SW480 (cell line): ENCODE measurements around the gene C2orf49.

ENCODE experiments used
- DNase-seq: peaks from one replicate; pipeline ENCODE4 v3.0.0-alpha.2; 2016; ENCODE audit warnings: low spot score

The C2orf49 gene

DNA sequence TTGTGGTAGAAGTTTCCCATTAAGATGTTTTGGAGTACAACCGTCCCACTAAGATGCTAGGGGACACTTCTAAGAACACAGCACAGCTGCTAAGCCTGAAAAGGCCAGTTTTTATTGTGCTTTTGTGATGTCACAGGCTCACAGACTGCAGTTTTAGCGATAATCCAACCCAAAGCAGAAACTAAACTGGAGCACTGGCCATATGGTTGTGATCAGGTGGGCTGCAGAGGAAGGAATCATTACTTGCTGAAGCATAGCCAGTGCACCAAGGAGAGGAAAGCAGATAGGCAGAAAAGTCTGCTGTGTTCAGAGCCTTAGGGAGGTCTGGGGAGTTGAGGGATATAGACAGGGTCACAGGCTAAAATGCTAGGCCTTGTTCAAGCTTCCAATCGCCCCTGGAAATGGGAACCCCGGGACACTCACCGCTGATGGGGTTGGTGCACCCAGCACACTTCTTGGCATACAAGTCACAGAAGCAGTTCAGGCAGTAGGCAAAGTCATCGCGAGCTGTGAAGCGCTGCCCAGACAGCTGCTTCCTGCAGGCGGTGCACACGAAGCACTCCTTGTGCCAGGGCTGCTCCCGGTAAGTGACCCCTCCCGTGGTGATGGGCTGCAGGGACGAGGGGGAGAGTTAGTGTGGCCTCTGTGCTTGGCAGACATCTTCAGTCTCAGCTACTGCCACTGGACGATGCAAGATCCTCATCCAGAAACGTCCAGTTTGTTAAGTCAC, 25.7 kb downstream of the C2orf49 start:
- DNase-seq = no peak

DNA sequence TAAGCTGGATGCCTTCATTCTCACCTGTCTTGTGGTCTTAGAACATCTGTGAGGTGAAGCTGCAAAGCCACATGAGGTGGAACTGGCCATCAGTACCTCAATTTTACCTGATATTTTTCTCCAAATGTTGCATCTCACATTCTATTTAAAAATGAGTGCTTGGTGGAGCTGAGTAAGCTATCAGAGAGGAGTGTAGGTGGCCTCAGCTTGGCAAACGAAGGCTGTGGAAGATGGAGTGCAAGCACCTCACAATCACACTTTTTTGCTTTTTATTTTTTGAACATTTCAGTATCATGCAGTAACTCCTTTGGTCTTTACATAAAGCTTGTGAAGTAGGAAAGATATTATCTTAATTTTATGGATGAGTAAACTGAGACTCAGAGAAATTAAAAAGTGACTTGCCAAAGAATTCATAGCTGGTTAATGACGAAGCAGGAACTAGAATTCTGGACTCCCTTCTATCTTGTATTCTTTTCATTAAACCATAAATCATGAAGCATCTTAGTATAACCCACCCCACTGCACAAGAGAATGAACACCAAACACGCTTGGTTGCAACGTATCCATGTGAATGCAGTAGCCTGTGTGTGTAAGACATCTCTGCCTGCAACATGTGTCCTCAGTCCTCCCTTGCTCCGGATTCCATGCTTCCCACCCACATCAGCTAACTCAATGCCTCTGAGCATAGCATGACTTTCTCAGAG, 27.2 kb downstream of the C2orf49 start:
- DNase-seq = no peak

DNA sequence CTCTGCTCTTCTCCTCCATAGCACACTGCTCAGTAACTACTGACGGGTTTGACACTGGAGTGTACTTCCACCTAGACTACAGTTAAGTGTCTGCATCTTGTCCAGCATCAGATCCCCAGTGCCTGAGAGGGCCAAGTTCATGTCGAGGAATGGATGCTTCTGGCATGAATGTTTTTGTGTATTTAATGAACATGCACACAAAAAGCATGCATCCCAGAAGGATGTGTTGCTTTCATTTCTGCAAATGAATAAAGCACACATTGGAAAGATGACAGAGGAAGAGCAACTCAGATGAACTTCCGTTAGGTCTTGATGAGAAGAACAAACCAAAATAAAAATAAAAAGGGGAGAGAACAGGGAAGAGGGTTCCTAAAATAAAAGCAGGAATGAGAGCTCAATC, 27.9 kb downstream of the C2orf49 start:
- no peak for DNase-seq

DNA sequence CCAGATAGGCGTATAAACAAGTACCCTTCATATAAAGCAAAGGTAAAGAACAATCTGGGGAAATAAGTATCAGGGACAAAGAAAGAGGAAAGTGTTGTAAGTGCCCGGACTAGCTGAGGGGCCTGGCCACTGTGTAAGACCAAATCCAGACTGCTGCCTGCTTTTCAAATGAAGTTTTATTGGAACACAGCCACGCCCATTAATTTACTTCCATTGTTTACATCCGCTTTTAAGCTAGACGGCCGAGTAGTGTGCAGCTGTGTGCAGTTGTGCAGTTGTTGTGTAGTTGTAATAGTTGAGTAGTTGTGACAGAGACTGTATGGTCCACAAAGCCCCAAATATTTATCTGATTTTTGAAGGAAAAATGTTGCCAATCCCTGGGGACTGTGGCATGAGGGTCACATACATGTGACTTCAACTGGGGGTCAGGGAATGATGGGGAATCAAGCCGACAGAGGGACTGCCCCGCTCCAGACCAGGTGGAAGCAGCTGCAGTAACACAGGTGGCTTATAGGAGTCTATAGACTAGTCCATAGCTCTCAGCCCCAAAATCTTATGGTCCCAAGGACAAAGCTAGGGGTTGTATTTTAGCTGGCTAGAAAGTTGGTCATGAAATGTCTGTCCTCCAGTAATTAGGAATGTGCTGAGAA, 31.5 kb downstream of the C2orf49 start:
- no peak for DNase-seq

DNA sequence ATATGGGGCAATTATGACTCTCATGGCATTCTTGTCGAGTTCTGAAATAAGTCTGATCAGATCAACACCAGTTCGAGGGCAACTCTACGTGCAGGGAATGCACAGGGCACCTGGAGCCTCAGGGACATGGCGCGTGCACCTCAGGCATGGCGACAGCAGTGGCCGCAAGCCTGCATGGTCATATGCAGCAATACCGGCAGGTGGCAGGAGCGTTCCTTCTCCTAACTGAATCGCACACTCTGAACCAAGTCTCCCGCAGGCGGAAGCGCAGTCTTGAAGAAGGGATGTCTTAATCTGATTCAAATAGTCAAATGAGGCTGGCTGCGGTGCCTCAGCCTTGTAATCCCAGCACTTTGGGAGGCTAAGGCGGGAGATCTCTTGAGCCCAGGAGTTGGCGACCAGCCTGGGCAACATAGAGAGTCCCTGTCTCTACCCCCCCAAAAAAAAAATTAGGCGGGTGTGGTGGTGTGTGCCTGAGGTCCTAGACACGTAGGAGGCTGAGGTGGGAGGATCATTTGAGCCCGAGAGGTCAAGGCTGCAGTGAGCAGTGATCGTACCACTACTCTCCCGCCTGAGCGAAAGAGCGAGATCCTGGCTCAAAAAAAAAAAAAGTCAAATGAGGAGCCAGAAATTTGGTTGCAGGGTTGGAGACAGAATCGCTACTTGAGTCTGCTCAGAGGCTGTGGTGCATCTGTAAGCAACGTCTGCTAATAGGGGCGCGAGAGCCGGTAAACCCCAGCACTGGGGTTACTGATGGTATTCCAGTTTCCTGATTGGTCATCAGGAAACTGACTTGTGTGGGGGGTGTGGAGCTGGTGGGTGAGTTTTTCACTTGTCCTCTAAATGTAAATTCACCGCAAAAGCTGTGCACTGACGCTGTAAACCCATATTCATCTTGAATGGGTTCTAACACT, 32.7 kb downstream of the C2orf49 start:
- DNase-seq = peak; percentile 55

DNA sequence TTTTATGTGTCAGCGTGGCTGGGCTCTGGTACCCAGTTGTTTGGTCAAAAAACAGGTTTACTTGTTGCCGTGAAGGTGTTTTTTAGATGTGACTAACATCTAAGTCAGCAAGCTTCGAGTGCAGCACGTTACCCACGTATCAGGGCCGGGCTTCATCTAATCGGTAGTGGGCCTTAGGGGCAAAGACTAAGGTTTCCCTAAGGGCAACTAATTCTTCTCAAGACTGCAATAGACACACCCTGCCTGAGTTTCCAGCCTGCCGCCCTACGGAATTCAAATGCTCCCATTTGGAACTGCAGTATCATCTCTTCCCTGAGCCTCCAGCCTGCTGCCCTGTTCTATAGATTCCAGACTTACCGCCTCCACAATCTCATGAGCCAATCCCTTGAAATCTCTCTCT, 33.8 kb downstream of the C2orf49 start:
- no peak for DNase-seq

DNA sequence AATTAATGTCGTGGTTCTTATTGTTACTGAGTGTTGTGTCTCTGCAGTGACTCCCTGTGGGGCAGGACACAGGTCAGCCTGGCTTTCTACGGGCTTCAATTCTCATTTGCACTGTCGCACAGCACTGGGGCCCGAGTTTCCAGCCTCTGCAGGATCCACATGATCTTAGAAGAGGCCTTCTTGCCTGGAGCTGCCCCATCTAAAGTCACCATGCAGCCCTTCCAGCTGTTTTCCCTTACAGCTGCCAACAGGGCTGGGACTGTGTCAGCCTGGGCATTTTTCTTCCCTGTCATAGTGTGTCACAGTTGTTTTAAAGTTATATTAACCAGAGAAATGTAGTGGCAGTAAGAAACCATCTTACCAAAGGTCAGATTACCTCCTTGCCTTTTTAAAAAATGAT, 34.5 kb downstream of the C2orf49 start:
- no peak for DNase-seq

DNA sequence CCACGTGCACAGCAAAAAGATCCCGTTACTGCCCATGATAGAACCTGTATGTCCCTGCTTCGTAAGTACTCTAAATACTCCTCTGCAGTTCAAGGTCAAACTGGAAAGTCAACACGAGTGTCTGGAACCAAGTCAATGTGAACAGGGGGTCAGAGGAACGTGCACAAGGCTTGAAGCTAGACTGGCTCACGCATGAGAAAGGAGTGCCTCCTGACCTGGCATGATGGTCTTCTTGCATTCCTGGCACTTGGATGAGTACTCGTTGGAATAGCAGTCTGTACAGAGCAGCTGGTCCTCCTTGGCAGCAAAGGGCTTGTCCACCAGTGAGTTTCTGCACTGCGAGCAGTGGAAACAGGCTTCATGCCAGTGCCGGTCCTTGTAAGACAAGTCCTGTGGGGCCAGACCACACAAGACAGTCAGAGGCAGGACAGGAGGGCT, 36.0 kb downstream of the C2orf49 start:
- DNase-seq = no peak

DNA sequence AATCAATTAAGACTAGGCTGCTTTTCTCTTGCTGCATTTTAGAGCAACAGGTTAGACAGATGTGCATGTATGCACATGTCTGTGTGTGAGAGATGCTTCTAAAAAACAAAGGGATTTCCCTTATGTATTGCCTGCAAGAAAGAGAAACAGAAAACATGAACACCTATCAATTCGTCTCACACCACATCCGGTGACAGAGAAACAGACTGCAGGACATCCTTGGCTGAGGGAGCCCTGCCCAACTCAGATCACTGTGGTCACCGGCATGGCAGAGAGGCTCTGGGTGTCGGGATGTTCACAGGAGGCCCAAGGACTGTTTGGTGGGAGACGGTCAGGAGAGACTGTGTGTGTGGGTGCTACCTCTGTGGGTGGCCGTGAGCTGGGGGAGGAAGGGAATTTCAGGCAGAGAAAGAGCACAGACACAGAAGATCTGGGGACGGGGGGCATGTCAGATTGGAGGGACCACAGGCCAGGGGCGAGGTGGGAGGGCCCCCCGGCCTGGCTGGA, 36.6 kb downstream of the C2orf49 start:
- no peak for DNase-seq

DNA sequence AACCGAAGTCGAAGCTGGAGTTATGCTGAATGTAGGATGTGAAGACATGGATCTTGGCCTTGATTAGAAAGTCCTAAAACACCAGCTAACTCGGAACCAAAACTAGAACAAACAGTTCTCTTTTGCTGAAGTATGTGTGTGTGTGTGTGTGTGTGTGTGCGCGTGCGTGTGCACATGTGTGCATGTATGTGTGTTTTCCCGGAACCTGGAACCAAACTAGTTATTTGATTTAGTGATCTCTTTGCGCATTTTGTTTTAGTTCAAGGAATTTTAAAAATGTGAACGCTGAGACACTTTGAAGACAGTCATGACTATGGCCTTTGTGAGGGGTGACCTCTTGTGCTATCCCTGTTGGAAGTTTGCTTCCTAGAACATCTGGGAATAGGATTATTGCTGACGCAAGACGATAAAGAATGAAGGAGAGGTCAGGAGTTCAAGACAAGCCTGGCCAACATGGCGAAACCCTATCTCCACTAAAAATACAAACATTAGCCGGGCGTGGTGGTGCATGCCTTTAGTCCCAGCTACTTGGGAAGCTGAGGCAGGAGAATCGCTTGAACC, 37.7 kb downstream of the C2orf49 start:
- no peak for DNase-seq

DNA sequence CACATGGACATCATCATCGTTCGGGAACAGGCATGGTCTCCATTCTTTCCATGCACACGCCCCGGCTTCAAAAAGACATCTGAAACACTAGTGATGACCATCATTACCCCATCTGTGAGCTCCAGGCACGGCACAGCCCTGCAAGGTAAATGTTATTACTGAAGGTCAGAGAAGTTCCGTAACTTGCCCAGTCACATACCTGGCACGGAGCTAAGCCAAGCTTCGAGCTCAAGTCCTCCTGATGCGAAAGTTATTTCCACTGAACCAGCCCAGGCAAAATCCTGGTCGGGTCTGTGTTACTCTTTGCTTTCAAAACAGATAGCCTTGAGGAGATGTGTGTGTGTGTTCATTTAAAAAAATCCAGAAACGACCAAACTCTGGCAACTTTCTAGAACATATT, 38.7 kb downstream of the C2orf49 start:
- DNase-seq = no peak

DNA sequence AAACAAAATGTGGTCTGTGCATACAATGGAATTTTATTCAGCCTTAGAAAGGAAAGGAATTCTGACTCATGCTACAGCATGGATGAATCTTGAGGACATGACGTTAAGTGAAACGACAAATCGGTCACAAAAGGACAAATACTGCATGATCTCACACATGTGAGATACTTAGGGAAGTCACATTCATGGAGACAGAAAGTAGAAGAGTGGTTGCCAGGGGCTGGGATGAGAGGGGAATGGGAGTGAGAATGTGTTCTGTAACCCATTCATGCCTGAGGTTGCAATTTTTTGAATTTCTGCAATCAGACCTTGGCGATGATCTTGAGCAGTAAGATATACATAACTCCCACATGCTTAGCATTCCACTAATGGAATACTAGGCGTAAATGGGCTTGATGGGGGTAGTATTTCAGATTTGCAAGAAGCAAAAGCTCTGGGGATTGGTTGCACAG, 39.5 kb downstream of the C2orf49 start:
- no peak for DNase-seq

DNA sequence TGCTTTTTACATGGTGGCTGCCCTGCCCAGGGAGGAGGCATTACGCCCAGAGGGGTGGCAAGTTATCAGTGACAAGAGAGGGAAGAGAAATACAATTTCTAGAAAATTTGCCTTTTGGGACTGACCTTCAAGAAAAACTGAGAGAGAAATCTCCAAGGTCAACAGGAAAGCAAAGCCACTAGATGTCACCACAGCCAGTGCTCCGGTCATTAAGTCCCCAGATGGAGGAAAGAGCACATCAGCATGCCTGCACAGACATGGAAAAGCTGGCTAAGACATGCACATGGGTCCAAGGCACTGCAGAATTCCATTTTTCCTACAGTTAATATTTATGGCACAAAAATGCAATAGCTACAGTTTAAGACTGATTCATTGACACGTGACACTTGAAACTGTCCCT, 40.5 kb downstream of the C2orf49 start:
- no peak for DNase-seq

DNA sequence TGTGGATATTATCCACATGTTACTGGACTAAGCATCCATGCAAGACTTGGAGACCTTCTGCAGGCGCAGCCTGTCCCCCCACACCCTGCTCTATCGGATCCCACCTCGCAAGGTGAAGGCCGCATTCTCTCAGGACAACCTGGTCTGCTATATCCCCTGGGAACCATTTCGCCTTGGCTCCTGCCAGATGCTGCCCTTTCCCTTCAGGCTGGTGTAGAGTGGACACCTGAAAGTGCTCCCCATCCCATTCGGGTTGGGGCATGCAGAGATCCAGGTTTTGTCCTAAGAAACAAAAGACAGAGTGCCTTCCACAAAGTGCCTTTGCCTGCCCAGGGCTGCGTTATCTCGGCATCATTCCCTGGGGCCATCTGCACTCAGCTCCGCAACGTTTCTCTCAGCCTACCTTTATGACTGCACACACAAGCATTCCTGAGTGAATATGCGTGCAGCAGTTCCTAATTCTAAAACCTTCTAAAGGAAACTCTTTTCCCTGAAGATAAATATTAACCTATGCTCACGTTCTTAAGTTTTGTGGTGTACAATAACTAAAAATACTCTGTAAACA, 41.0 kb downstream of the C2orf49 start:
- DNase-seq = no peak

DNA sequence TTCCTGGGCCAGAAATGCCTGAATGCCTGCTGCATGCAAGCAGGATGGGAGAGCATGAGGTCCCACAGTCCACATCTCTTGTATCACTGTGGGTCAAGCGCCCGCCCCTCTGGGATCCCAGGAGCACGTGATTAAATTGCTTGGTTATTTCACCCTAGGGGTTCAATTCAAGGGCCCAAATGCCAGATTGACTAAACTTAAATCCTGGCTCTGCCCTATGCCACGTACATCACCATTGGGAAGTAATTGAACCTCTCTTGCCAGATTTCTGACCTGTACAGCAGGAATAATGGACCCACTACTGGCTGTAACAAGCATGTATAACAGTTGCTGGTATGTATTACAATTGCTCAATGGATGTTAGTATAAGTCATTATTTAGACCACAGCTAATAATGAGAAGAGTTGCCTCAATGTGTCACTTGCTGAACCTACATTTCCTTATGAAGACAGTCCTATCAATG, 41.6 kb downstream of the C2orf49 start:
- DNase-seq = no peak

DNA sequence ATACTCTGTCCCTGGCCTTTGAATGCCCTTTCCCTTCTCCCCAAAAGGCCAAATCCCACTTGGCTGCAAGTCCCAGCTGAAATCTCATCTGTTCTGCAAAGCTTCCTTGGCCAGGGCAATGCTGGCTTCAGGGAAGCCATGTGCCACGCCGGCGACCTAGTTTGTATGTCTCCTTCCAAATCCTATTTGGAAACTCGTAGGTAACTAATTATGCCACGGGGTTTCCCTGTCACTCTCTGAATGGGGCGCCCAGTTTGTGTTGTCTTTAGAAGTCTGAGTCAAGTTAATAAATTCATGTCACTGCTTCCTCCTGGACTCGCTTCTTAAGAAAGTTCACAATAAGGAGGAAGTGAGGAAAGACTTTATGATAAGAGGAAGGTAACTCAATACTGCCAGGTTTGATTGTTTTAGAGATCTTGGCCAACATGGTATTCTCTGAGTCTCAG, 42.4 kb downstream of the C2orf49 start:
- no peak for DNase-seq

DNA sequence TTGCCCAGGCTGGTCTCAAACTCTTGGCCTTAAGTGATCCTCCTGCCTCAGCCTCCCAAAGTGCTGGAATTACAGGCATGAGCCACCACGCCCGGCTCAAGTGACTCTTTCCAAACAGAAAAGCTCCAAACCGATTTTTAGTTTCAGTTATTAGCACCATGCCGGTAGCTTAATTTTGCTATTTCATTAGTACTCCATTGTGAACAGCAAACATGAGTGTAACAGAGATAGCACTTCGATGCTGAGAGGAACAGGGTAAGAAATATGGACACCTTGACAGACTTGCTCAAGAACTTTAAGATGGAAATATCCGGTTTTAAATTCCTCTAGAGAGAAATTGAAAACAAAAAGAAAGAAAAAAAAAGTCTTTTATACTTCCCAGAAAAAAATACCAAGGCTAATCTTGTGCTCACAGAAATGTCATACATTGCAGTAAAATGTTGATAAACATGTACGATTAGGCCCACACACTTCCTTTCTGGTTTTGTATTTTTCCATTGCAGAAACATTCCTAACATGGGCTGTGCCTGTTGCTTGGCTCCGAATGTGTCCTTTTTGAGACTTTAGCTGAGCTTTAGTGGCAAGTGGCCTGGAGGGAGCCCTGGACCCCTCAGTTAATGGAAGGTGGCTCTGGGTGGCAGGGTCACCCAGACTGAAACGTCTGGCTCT, 43.2 kb downstream of the C2orf49 start:
- no peak for DNase-seq

DNA sequence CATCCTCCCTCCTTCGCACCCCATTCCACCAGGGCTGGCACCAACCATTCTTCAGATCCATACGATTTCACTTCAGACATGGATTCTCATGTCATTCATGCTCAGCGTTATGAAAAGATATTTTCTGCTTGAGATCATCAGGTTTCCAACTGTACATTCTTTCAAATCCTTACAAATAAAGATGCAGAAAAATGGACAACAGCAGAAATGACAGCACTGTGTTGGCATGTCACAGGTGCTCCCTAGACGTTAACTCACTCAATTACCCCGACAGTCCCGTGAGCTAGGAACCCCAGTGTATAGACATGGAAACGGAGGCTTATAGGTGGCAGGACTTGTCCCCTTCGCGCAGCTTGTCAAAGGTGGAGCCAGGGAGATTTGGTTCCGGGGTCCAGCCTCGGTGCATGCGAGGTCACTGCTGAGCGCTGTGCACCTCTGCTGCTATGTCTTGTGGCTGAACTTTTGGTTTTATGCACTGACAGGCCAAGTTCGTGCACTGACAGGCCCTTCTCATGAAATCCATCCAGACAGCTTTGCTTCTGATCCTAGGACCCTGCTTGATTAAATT, 43.8 kb downstream of the C2orf49 start:
- no peak for DNase-seq

DNA sequence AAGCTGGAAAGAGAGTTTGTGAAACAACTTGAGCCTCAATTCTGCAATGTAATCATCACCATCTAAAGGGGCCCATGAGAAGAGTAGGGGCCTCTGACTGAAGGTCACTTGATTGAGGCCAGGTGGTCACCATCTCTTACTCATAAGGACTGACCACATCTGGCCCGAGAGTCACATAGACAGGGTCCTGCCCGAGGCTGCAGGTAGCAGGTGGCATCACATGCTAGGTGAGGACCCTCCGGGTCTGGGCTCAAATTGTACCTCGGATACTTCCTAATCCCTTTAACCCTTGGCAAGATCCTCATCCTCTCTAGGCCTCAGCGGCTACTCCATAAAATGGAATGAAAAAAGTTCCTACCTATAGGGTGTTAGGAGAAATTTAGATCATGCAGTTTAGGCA, 44.8 kb downstream of the C2orf49 start:
- DNase-seq = no peak
